ENCODE measurements around the gene PRIM2.
"Not testable (repeated sequence)": the region's sequence is repeated elsewhere in the genome, so short reads cannot be mapped to it uniquely, and the experiment has no call there.

PRIM2 gene

GRCh38 chr6:57469072-57469471 is 151.6 kb downstream of the PRIM2 start:
- TF ChIP-seq ZFX (IDR thresholded peaks at IDR 0.05; ENCODE audit: borderline replicate concordance) (no peak), CTCF (IDR thresholded peaks at IDR 0.05) (no peak)
- no peak overlapping the region for H3K27ac ChIP-seq

GRCh38 chr6:57470148-57470547 is 152.7 kb downstream of the PRIM2 start:
- H3K27ac ChIP-seq: not testable (repeated sequence)

GRCh38 chr6:57471314-57471864 is 154.0 kb downstream of the PRIM2 start:
- H3K27ac ChIP-seq: not testable (repeated sequence)

- not testable (repeated sequence) for H3K27ac ChIP-seq
Observed at GRCh38 chr6:57472861-57473362, 155.5 kb downstream of the PRIM2 start.

- H3K27ac ChIP-seq: not testable (repeated sequence)
Observed at GRCh38 chr6:57474862-57475475, 157.5 kb downstream of the PRIM2 start.

- H3K27ac ChIP-seq: not testable (repeated sequence)
Observed at GRCh38 chr6:57475656-57476055, 158.2 kb downstream of the PRIM2 start.

GRCh38 chr6:57480194-57480593 is 162.8 kb downstream of the PRIM2 start:
- not testable (repeated sequence) for H3K27ac ChIP-seq

GRCh38 chr6:57481121-57481520 is 163.7 kb downstream of the PRIM2 start:
- not testable (repeated sequence) for H3K27ac ChIP-seq

GRCh38 chr6:57482471-57482870 is 165.0 kb downstream of the PRIM2 start:
- H3K27ac ChIP-seq: not testable (repeated sequence)

GRCh38 chr6:57486494-57487081 is 169.2 kb downstream of the PRIM2 start:
- not testable (repeated sequence) for H3K27ac ChIP-seq

GRCh38 chr6:57488551-57488950 is 171.1 kb downstream of the PRIM2 start:
- H3K27ac ChIP-seq: not testable (repeated sequence)

GRCh38 chr6:57489887-57490286 is 172.5 kb downstream of the PRIM2 start:
- not testable (repeated sequence) for H3K27ac ChIP-seq

GRCh38 chr6:57491795-57492194 is 174.4 kb downstream of the PRIM2 start:
- H3K27ac ChIP-seq: not testable (repeated sequence)

GRCh38 chr6:57496251-57496650 is 178.8 kb downstream of the PRIM2 start:
- not testable (repeated sequence) for H3K27ac ChIP-seq

GRCh38 chr6:57500368-57501021 is 183.1 kb downstream of the PRIM2 start:
- peak overlapping the region; percentile 80 for H3K27ac ChIP-seq

- not testable (repeated sequence) for H3K27ac ChIP-seq
Observed at GRCh38 chr6:57502387-57502786, 185.0 kb downstream of the PRIM2 start.

- H3K27ac ChIP-seq: not testable (repeated sequence)
Observed at GRCh38 chr6:57505251-57505650, 187.8 kb downstream of the PRIM2 start.

GRCh38 chr6:57510390-57510789 is 193.0 kb downstream of the PRIM2 start:
- not testable (repeated sequence) for H3K27ac ChIP-seq

- not testable (repeated sequence) for H3K27ac ChIP-seq
Observed at GRCh38 chr6:57515171-57515570, 197.7 kb downstream of the PRIM2 start.

GRCh38 chr6:57515845-57516244 is 198.4 kb downstream of the PRIM2 start:
- H3K27ac ChIP-seq: not testable (repeated sequence)

- not testable (repeated sequence) for H3K27ac ChIP-seq
Observed at GRCh38 chr6:57516776-57517175, 199.3 kb downstream of the PRIM2 start.

Data from 22Rv1 (cell line).